Activated T-helper 9 cell treated with anti-CD3 and anti-CD28 coated beads, Interleukin-2, amount 50 U/mL, for 16 hours (primary cell): ENCODE data around the gene HMGCL.
A peak's percentile ranks its signal among the peaks of the same experiment; 100 is the strongest.
"Not testable (repeated sequence)": the region's sequence is repeated elsewhere in the genome, so short reads cannot be mapped to it uniquely, and the experiment has no call there.

Experiments
- DNase-seq: peaks from one replicate; pipeline ENCODE4 v3.0.0-alpha.2; 2020; ENCODE audit warnings: low read depth

Gene HMGCL

DNA sequence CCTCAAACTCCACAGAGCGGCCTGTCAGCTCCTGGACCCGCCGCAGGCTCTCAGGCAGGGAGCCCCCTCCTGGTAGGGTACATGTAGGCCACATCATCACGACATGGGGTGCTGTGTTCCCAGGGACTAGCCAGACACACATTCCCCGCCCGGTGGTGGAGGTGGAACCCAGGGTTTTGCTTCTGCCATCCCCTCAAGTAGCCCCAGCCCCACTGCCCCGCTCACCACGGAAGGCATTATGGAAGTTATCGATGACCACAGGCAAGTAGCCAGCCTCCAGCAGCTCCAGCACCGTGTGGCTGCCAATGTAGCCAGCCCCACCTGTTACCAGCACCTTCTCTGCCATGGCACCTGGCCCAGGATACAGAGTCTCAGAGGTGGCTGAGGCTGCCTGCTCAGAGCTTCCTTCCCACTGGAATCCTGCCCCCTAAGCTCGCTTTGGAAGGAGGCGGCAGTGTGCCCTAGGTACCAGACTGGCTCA, 26.5 kb downstream of the HMGCL start:
- no peak for DNase-seq

DNA sequence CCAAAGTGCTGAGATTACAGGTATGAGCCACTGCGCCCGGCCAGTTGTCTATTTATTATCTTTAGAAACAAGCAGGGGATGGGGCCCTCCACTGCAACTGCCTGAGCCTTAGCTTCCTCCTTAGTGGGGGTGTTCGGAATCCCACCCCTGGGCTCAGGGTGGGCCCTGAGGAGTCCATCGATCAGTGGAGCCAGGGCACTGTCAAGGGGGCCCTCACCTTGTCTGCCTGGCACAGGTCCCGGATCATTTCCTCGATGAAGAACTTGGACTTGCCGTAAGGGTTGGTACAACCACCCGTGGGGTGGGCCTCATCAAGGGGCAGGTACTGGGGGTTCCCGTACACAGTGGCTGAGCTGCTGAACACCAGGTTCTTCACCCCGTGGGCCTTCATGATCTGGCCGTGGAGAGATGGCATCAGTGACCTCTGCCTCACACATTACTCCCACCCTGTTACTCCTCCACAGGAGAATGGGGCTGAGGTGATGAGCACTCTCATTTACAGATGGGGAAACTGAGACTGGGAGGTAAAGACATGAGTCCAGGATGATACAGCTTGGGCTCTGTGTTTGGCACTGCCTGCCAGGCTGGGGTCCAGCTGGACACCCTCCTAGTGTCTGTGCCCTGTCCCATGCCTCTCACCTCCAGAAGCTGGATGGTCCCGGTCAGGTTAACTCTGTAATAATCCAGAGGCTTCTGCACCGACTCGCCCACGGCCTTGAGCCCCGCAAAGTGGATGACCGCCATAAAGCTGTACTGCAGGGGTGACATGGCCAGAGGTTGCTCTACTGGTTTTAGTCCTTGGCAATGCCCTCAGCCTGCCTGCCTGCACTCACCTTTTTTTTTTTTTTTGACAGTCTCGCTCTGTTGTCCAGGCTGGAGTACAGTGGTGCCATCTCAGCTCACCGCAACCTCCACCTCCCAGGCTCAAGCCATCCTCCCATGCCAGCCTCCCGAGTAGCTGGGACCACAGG, 27.5 kb downstream of the HMGCL start:
- DNase-seq = no peak

DNA sequence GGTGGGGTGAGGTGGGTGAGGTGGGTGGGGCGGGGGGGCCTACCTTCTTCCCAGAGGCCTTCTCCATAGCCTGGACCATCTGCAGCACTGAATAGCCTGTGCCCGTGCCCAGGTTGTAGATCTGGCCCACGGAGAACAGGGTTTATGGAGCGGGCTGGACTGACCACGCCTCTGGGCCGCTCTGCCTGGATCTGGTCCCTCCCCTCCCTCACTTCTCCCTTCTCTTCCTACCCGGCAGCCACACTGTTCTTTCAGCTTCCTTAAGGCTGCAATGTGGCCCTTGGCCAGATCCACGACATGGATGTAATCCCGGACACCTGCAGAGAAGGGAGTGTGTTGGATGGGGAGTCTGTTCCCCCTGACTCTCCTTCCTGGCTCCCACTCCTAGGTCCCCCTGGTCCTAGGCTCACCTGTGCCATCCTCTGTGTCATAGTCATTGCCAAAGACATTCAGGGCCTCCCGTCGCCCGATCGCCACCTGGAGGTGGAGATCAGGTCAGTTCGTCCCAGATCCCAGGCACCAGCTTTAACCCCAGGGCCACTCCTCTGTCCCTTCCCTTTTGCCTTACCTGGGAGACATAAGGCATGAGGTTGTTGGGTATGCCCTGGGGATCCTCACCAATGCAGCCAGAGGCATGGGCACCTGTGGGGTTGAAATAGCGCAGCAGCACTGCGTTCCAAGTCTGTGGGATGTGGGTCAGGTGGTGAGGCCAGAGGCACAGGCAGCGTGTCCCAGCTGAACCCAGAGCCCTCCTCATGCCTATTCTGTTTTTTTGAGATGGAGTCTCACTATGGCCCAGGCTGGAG, 28.6 kb downstream of the HMGCL start:
- no peak for DNase-seq

DNA sequence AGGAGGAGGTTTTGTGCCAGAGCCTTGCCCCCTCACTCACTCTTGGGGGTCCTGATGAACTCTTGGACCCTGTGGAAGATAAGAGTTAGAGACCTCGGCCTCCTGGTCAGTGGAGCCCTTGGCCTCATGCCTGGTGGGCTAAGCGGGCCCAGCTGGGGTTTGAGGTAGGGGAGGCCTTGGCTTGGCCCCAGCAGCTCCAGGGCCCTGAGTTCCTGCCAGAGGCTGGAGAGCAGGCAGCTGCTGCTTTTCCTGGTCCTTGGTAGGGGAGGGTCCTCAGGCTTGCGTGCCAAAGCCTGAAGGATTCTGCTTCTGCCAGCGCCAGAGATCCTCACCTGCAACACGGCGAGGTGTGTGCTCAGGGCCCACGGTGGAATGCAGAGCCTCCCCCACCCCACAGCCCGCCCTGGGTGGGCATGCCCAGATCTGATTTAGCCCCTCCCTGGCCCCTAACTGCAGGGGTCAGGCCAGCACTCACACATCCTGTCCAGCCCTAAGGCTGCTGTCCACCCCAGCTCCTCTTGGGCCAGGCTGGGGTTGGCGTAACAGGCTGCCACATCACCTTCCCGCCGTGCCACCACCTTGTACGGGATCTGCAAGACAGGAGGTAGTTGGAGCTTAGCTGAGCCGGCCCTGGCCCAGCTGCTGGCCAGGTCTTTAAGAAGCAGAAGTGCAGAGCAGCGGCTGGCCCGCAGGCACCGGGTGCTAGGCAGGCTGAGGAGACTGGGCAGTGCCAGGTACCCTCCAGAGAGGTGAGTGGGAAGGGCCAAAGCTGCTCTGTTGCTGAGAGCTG, 29.4 kb downstream of the HMGCL start:
- no peak for DNase-seq

DNA sequence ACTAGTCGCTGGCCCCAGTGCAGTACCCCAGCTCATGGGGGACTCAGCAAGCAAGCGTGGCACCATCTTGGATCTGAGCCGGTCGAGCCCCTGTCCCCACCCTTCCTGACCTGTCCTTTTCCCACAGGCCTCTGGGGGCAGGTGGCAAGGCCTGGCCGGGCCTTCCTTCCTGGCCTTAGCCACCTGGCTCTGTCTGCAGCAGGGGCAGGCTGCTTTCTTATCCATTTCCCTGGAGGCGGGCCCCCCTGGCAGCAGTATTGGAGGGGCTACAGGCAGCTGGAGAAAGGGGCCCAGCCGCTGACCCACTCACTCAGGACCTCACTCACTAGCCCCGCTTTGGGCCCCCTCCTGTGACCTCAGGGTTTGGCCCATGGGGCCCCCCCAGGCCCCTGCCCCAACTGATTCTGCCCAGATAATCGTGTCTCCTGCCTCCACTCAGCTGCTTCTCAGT, 30.5 kb downstream of the HMGCL start:
- not testable (repeated sequence) for DNase-seq

DNA sequence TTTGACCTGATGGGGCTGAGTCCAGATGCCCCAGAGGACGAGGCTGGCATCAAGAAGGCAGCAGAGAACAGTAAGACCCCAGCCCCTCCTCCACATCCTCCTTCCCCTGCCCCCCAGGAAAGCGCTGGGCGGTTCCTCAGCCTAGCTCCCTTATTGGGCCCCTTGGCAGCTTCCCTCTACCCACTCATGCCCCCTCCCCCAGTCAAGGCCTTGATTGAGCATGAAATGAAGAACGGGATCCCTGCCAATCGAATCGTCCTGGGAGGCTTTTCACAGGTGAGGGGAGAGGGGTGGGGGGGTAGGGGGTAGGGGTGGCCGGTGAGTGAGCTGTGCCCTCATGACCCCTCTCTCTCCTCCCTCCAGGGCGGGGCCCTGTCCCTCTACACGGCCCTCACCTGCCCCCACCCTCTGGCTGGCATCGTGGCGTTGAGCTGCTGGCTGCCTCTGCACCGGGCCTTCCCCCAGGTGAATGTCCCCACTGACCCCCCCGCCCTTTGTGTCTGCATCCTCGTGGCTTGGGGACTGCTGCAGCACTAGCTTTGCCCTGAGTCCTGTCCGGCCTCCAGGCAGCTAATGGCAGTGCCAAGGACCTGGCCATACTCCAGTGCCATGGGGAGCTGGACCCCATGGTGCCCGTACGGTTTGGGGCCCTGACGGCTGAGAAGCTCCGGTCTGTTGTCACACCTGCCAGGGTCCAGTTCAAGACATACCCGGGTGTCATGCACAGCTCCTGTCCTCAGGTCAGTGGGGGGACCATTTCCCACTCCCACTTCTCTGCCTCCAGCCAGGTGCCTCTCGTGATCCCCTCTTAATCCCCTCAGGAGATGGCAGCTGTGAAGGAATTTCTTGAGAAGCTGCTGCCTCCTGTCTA, 31.1 kb downstream of the HMGCL start:
- no peak for DNase-seq

DNA sequence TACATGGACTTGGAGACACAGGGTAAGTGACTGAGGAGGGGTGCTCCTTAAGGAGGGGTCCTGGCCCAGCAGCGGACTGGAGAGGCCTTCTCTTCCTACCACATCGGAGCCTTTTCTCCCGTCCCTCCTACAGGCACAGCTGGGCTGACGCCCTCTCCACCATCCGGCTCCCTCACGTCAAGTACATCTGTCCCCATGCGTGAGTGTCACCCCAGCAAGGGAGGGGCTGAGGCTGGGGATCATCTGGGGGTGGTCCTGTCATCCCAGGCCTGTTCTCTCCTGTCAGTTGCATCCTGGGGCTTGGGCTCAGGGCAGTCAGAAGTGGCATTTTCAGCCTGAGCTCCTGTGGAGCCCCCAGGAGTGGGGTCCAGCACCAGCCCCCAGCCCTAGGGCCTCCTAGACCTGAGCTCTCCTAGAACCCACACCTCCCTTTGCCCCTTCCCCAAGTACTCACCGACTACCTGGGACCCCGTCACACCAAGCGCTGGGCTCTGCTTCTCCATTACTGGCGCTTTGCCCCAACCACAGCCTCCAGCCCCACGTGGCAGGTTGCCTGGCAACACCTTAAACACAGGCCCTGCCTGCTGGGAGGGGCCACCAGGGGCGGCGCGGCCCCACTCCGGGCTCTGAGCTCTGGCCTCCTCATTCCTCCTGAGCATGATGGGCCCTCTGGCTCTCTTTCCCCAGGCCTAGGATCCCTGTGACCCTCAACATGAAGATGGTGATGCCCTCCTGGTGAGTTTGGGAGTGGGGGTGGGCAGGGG, 32.0 kb downstream of the HMGCL start:
- no peak for DNase-seq

DNA sequence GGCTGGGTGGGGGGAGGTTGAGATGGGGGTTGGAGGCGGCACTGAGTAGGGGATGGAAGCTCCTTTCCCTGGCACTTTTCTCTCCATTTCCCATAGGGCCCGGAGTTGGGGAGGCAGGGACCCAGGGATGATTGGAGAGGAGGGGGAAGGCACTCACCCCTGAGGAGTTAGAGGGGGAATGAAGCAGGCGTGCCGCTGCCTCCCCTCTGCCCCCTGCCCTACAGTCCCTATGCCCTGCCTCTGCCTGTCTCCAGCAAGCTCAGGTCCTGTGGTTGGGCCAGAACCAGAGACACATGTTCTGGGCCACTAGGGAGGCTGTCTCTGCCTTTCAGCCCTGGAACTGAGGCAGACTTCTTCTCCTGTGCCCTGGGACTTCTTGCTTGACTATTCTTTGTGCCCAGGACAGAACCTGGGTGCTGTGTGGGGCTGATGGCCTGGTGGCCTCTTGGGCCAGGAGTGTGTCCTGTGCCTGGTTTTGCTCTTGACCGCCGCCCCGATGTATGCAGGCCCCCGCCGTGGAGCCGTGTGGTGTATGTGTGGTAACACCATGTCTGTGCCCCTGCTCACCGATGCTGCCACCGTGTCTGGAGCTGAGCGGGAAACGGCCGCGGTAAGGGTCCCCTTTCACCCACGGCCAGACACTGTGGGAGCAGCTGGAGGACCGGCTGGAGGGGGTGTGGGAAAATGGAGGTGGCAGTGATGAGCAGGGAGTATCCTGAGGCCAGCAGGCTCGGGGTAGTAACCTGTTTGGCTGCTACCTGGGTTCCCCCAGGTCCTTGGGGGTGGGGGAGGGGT, 32.9 kb downstream of the HMGCL start:
- DNase-seq = no peak

DNA sequence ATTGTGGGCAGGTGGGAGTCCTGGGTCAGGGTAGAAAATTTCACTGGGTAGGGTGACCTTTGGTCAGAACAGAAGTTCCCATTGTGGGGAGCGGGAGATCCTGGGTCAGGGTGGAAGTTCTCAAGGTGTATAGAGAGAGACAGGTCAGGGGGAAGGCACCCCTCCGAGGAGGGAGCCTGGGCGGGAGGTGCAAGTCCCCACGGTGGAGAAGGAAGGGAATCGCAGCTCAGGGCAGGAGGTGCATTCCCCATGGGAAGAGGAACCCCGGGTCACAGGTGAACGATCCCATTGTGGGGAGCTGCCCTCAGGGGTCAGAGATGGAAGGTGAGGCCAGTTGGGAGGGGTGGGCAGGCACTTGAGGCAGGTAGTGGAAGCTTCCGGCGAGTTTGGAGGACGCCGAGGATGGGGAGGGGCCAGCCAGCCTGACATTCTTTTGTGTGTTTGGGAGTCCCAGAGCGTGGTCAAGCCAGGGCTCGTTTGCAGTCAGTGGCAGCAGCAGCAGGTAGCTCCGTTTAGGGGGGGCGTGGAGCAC, 33.6 kb downstream of the HMGCL start:
- no peak for DNase-seq

DNA sequence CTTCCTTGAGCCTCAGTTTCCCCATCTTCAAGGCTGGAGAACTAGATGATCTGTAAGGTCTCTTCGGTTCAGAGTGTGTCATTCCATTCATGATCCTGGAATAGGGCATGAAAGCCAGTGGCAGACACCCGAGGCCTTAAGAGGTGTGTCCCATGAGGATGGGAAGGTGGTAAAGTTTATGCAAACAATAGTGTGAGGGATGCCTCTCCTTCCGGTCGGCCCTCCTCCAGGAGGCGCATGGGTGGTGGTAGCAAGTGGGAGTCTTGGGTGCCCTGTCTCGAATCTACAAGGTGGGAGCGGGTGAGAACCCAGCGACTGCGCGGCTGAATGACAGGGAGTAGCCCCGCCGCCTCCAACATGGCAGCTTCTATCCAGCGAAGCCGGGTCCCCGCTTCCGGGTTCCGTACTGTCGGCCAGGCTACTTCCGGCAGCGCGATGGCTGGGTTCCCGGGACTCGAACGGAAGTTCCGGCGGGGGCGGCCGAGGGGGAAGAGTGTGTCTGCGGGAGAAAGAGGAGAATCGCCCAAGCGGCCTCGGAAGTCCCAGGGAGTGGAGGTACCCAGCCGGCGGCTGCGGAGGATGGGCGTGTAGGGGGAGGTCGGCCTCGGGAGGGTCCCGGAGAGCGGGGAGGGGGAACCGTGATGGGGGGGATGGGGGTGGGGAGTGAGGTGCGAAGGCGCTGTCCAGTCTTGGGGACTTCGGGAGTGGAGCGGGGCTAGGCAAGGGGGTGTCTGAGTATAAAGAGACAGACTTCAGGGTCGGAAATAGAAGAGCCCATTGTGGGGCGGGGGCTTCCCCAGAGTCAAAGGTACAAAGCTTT, 34.3 kb downstream of the HMGCL start, which contains the start of gene LYPLA2:
Gene LYPLA2, plus strand, starts transcription at position 450 of the 820 bp plus-strand sequence. CDS start 1,538 bp downstream, outside the sequence.
- DNase-seq = peak; percentile 80

DNA sequence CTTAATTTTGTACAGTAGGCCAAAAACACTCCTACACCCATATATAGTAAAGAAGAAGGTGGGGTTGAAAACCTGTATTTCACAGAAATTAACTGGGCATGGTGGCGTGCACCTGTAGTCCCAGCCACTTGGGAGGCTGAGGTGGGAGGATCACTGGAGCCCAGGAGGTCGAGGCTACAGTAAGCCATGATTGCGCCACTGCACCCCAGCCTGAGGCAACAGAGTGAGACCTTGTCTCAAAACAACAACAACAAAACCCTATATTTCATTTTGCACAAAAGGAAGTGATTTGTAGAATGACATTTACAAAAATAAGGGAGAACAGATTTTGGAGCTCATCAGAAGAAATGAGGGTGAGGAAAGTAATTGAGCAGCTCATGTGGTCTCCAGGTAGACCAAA, 36.5 kb downstream of the HMGCL start:
- DNase-seq = no peak

DNA sequence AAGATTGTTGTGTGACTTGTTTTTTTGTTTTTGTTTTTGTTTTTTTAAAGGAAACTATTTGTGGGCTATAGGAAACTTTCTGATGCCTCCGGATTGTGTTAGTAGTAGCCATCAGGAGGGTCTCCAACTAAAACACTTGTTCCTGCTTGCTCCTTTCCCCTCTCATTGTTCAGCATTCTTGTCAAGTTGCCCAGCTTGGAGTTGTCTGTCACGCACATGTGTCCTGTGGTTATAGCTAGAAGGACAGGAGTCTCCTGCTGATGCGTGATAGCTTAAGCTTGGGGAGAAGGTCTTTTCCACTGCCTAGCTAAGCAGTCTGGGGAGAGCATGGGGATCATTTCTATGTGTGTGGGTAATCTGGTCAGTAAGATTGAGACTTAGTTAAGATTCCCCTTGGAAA, 37.5 kb downstream of the HMGCL start:
- DNase-seq = no peak

DNA sequence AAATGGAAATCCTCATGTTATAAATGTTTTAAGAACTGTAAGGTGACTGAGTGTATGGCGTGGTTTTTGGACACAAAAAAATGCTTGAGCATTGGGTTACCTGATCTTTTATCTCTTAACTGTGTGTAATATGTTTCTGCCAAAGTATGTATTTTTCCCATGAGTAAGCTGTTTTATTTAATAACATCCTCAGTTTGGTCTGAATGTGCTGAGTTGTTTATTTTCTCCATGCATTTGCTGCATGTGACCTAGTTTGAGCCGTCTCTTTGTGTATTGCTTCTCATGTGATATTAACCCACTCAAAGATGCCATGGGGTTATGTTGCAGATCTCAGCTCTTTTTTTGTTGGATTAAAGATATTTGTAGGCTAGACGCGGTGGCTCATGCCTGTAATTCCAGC, 40.4 kb downstream of the HMGCL start:
- DNase-seq = no peak

DNA sequence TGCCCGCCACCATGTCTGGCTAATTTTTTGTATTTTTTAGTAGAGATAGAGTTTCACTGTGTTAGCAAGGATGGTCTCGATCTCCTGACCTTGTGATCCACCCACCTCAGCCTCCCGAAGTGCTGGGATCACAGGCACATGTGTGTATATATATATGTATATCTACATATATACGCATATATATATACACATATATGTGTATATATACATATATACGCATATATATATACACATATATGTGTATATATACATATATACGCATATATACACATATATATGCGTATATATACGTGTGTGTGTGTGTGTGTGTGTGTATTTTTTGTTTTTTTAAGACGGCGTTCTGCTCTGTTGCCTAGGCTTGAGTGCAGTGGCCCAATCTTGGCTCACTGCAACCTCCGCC, 42.1 kb downstream of the HMGCL start:
- not testable (repeated sequence) for DNase-seq

DNA sequence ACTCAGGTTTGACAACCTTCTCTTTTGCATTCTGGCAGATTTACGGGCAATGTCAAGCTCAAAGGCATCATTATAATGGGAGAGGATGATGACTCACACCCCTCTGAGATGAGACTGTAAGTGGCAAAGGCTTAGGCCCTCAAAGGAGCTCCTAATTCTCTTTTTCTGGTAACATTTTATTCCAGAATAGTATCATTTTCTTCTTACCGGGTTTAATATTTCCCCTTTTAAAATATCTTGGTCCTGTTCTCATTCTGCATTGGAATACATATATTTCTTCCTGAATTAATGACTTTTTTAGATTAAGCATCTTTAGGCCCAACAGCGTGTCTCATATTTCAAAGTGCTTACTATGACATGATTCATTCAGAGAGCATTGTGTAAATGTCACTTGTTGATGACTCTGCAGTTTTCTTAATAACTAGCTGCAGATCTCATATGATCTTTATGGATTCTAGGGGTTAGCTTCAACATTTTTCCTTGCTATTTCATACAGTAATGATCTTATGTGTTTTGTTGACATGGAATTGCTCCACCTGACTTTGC, 45.3 kb downstream of the HMGCL start:
- no peak for DNase-seq

DNA sequence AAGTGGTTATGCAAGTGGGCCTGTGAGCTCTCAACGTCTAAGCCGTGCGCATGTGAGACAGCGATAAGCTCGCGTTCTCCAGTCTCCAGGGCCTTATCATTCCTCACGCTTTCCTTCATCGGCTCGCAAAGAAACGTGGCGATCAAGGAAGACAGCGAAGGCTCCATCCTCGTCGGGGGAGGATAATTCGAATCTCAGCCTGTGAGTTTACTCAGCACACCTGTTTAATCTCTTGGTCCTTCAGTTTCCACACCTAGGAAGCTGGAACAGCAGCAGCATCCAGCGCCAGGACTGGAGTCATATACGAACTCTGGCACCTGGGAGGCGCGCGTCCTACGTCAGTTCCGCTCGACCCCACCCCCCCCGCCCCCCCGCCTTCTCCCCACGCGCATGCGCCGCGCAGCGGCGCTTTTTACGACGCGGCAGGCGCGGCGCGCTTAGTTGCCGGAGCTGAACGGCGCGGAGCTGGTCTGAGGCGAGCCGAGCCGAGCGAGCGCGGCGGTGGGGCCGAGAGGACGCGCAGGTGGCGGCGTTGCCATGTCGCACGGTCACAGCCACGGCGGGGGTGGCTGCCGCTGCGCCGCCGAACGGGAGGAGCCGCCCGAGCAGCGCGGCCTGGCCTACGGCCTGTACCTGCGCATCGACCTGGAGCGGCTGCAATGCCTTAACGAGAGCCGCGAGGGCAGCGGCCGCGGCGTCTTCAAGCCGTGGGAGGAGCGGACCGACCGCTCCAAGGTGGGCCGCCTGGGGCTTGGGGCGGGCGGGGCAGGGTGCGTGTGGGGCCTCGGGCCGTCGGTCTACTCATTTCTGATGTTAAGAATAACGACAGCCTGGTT, 47.0 kb downstream of the HMGCL start, which contains the start of gene PITHD1:
Gene PITHD1, plus strand, starts transcription at position 440 of the 836 bp plus-strand sequence. Its CDS starts 98 bp downstream, at position 538.
- DNase-seq = peak; percentile 68

DNA sequence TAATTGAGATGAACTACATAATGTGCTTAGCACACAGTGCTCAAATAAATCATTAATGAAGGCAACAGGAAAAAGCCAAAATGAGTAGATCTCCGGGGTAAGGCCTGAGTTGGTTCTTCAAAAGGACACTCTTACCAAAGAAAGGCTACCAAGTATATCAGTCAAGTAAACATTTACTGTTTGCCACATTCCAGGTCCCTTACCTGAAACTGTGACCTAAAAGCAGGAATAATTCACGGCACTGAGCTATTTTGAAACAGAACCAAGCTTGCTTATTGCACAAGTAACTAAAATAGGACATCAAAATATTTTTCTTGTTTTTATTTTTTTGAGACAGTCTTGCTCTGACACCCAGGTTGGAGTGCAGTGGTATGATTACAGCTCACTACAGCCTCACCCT, 49.0 kb downstream of the HMGCL start:
- no peak for DNase-seq
